Omental fat pad (tissue), 4 donors: ENCODE measurements around the gene CSNK1G2. TPM values are rescaled to one million over a fixed set of nuclear protein-coding genes. Genes with fewer than 3 reads are reported as not detected.

Source experiments
- ATAC-seq: fragments of 150-250 bp; one replicate; pipeline ENCODE4 v1.9.1; 2016; ENCODE audit warnings: mild to moderate bottlenecking, moderate library complexity; ENCODE audit not compliant: low FRiP score
- DNase-seq: peaks from one replicate; pipeline ENCODE4 v3.0.0-alpha.2; 2019; ENCODE audit warnings: low spot score
- total RNA-seq, 4 donors: library from RNA; depleted of rRNA; stranded (reverse); fragments of >200 nt; gene quantifications; one replicate each; pipeline ENCODE4 v1.1.0, GENCODE V29; 2016
- TF ChIP-seq, protein P1 (sequence below), 3 donors: fragments of 450-650 bp; IDR thresholded peaks; one replicate each; pipeline ENCODE4 v1.5.1; 2016 to 2017; ENCODE audit warnings: antibody characterized with exemption in 3 of 3, mild to moderate bottlenecking in 3 of 3, moderate library complexity in 2 of 3

Gene CSNK1G2
- total RNA-seq, 4 donors from 2014 or later = 49.3 to 76.6 (median 52.3) TPM

DNA sequence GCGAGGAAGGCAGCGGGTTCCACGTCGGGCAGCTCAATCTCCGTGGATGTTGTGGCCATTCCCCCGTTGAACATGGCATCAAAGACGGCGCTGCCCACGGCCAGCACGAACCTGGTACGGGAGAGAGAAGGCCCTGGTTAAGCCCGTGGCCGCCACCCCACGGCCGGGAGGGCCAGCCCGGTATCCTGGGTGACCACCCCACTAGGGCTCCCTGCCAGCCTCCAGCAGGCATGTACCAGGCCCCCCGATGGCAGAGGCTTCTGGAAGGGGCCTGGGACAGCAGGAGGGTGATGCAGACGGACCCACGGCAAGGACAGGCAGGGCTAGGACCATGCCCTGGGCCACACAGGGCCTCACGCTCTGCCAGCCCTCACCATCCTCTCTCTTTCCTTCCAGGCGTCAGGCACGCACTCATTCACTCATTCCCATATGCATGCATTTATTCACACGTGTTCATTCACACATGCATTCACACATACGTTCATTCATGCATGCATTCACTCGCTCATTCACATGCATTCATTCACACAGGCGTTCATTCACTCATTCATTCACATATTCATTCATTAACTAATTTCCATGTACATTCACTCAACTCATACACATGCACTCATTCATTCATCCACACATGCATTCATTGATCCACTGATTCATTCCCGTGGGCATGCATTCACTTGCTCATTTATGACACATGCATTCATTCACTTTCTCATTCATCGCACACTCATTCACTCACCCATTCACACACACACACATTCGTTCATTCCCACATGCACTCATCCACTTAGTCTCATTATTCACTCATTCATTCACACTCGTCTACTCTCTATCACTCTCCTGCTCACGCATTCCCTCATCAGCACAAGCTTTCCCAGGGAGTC, 56.6 kb downstream of the CSNK1G2 start:
- ATAC-seq = no peak
- DNase-seq = no peak
- TF ChIP-seq, protein P1, sequence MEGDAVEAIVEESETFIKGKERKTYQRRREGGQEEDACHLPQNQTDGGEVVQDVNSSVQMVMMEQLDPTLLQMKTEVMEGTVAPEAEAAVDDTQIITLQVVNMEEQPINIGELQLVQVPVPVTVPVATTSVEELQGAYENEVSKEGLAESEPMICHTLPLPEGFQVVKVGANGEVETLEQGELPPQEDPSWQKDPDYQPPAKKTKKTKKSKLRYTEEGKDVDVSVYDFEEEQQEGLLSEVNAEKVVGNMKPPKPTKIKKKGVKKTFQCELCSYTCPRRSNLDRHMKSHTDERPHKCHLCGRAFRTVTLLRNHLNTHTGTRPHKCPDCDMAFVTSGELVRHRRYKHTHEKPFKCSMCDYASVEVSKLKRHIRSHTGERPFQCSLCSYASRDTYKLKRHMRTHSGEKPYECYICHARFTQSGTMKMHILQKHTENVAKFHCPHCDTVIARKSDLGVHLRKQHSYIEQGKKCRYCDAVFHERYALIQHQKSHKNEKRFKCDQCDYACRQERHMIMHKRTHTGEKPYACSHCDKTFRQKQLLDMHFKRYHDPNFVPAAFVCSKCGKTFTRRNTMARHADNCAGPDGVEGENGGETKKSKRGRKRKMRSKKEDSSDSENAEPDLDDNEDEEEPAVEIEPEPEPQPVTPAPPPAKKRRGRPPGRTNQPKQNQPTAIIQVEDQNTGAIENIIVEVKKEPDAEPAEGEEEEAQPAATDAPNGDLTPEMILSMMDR (IDR thresholded peaks at IDR 0.05) = no peak

- DNase-seq = no peak
- TF ChIP-seq, protein P1 (IDR thresholded peaks at IDR 0.05) = no peak
- no peak for ATAC-seq
Observed at GRCh38 chr19:1998712-1999708, 58.0 kb downstream of the CSNK1G2 start.

GRCh38 chr19:1999856-2000515, 59.0 kb downstream of the CSNK1G2 start:
- TF ChIP-seq, protein P1 (IDR thresholded peaks at IDR 0.05) = no peak
- DNase-seq (no peak), ATAC-seq (no peak)

- DNase-seq (no peak), ATAC-seq (no peak)
- TF ChIP-seq, protein P1 (IDR thresholded peaks at IDR 0.05) = no peak
Observed at GRCh38 chr19:2003874-2004273, 62.9 kb downstream of the CSNK1G2 start.

- TF ChIP-seq, protein P1 (IDR thresholded peaks at IDR 0.05) = no peak
- ATAC-seq (no peak), DNase-seq (no peak)
Observed at GRCh38 chr19:2010135-2010668, 69.2 kb downstream of the CSNK1G2 start.

DNA sequence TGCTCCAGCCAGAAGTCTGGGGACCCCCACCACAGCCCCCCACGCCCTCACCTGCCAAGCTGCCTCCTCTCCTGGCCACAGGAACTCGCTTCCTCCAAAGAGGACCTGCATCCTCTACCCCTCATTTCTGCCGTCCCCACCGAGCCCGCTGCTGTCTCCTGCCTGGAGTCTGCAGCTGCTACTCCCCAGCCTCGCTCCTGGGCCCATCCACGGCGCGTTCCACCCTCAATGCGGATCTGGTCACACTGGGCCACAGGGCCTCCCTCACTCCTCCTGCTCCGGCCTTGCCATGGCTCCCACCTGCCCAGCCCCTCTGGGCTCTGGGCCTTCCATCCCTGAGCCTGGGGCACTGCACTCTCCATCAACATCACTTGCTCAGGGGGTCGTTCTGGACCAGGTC, 70.2 kb downstream of the CSNK1G2 start:
- ATAC-seq (no peak), DNase-seq (no peak)

More for the DNA sequence above, 70.2 kb downstream of the CSNK1G2 start:
- TF ChIP-seq, protein P1 (IDR thresholded peaks at IDR 0.05) = no peak
